Loucy (cell line): Measurements from ENCODE around the gene CAPN10.
"Not testable (repeated sequence)": the region's sequence is repeated elsewhere in the genome, so short reads cannot be mapped to it uniquely, and the experiment has no call there.

ENCODE experiments used
- H2AFZ ChIP-seq: fragments of 200-600 bp; sonication (generic); 2 replicates; pipeline ENCODE4 v1.6.0; 2016; ENCODE audit warnings: antibody characterized with exemption, mild to moderate bottlenecking, low read length, moderate library complexity
- H3F3A ChIP-seq: fragments of 200-600 bp; 2 replicates; pipeline ENCODE4 v1.6.0; 2016; ENCODE audit warnings: antibody characterized with exemption, low read depth, mild to moderate bottlenecking
- H3K27me3 ChIP-seq: fragments of 200-600 bp; sonication (generic); 2 replicates; pipeline ENCODE4 v1.6.1; 2014; ENCODE audit warnings: low read length, mild to moderate bottlenecking; ENCODE audit not compliant: insufficient read depth, poor library complexity, severe bottlenecking
- H3K36me3 ChIP-seq: fragments of 200-600 bp; sonication (generic); 2 replicates; pipeline ENCODE4 v1.6.1; 2016; ENCODE audit warnings: low read length; ENCODE audit not compliant: insufficient read depth
- H3K4me1 ChIP-seq: fragments of 200-600 bp; sonication (generic); 2 replicates; pipeline ENCODE4 v1.5.1; 2014; ENCODE audit warnings: low read length, mild to moderate bottlenecking; ENCODE audit not compliant: insufficient read depth, poor library complexity, severe bottlenecking
- H3K4me2 ChIP-seq: fragments of 200-600 bp; sonication (generic); 2 replicates; pipeline ENCODE4 v1.6.0; 2014; ENCODE audit warnings: antibody characterized with exemption, low read length, low read depth, mild to moderate bottlenecking; ENCODE audit not compliant: poor library complexity, severe bottlenecking
- H3K4me3 ChIP-seq: fragments of 200-600 bp; sonication (generic); 2 replicates; pipeline ENCODE4 v1.5.1; 2014; ENCODE audit warnings: low read length, mild to moderate bottlenecking, mixed read lengths; ENCODE audit not compliant: poor library complexity, severe bottlenecking
- H3K79me2 ChIP-seq: fragments of 200-600 bp; sonication (generic); 2 replicates; pipeline ENCODE4 v1.6.1; 2014; ENCODE audit warnings: low read length; ENCODE audit not compliant: insufficient read depth
- H3K9ac ChIP-seq: fragments of 200-600 bp; sonication (generic); 2 replicates; pipeline ENCODE4 v1.6.0; 2014; ENCODE audit warnings: mild to moderate bottlenecking, low read depth, low read length, moderate library complexity; ENCODE audit not compliant: poor library complexity, severe bottlenecking
- H3K9me2 ChIP-seq: fragments of 200-600 bp; sonication (generic); replicated peaks from 2 replicates; pipeline ENCODE4 v1.6.1; 2016; ENCODE audit warnings: low read depth, low read length, mixed read lengths
- H3K9me3 ChIP-seq: fragments of 200-600 bp; sonication (generic); 2 replicates; pipeline ENCODE4 v1.6.1; 2014; ENCODE audit warnings: mild to moderate bottlenecking, antibody characterized with exemption, low read length, low read depth; ENCODE audit not compliant: insufficient read depth
- H4K20me1 ChIP-seq: fragments of 200-600 bp; sonication (generic); 2 replicates; pipeline ENCODE4 v1.6.0; 2014; ENCODE audit warnings: antibody characterized with exemption, low read length, mild to moderate bottlenecking; ENCODE audit not compliant: insufficient read depth, poor library complexity, severe bottlenecking
- EZH2phosphoT487 ChIP-seq: fragments of 200-600 bp; IDR thresholded peaks from 2 replicates; pipeline ENCODE4 v1.6.1; 2018; ENCODE audit warnings: antibody characterized with exemption, mild to moderate bottlenecking, moderate library complexity, borderline replicate concordance
- TF ChIP-seq, protein P1 (sequence below): fragments of 200-600 bp; sonication (generic); conservative IDR thresholded peaks from 2 replicates; pipeline ENCODE4 v1.5.1; 2014; ENCODE audit warnings: mild to moderate bottlenecking, antibody characterized with exemption, low read length

The CAPN10 gene

DNA sequence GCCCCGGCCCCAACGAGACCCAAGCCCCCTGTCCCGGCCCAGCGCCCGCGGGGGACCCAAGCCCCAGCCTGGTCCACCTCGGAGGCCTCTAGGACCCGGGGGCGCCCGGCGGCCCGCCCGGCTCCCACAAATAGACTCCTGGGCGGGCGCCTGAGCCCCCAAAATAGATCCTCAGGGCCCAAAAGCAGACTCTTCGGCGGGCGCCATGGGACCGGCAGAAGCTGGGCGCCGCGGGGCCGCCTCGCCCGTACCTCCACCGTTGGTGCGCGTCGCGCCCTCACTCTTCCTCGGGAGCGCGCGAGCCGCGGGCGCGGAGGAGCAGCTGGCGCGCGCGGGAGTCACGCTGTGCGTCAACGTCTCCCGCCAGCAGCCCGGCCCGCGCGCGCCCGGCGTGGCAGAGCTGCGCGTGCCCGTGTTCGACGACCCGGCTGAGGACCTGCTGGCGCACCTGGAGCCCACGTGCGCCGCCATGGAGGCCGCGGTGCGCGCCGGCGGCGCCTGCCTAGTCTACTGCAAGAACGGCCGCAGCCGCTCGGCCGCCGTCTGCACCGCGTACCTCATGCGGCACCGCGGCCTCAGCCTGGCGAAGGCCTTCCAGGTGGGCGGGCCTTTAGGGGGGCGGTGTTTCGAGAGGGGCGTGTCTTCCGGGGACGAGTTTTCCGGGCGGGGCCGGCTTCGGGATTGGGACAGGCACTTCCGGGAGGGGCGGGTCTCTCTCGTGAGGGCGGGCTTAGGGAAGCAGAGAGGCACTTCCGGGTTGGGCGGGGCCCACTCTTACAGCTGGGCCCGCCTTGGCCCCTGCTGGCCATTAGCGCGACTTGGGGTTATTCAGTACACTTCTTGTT is 25.8 kb upstream of the CAPN10 start:
- peak overlapping the region; percentile 89 for H3K4me2 ChIP-seq
- no peaks in the 10 kb centered on the region for H3K9me3 ChIP-seq
- peak overlapping the region; percentile 63 for H2AFZ ChIP-seq
- TF ChIP-seq, protein P1, sequence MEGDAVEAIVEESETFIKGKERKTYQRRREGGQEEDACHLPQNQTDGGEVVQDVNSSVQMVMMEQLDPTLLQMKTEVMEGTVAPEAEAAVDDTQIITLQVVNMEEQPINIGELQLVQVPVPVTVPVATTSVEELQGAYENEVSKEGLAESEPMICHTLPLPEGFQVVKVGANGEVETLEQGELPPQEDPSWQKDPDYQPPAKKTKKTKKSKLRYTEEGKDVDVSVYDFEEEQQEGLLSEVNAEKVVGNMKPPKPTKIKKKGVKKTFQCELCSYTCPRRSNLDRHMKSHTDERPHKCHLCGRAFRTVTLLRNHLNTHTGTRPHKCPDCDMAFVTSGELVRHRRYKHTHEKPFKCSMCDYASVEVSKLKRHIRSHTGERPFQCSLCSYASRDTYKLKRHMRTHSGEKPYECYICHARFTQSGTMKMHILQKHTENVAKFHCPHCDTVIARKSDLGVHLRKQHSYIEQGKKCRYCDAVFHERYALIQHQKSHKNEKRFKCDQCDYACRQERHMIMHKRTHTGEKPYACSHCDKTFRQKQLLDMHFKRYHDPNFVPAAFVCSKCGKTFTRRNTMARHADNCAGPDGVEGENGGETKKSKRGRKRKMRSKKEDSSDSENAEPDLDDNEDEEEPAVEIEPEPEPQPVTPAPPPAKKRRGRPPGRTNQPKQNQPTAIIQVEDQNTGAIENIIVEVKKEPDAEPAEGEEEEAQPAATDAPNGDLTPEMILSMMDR: 0 out of 2 replicates have a peak, but pooled peaks have one; percentile 18
- no peak for TF ChIP-seq EZH2phosphoT487
- peaks cover 47% of the 10 kb centered on the region for H3K4me1 ChIP-seq
- peak overlapping the region; percentile 87 for H3K4me3 ChIP-seq
- no peaks in the 10 kb centered on the region for H3K9me2 ChIP-seq
- no peaks in the 10 kb centered on the region for H3F3A ChIP-seq
- peaks cover 25% of the 10 kb centered on the region for H4K20me1 ChIP-seq
- H3K27me3 ChIP-seq: no peaks in the 10 kb centered on the region
- peak overlapping the region; percentile 98 for H3K9ac ChIP-seq
- peaks cover 76% of the 10 kb centered on the region for H3K79me2 ChIP-seq
- H3K36me3 ChIP-seq: peaks cover 4% of the 10 kb centered on the region; the same call in 1 of the 2 replicates

DNA sequence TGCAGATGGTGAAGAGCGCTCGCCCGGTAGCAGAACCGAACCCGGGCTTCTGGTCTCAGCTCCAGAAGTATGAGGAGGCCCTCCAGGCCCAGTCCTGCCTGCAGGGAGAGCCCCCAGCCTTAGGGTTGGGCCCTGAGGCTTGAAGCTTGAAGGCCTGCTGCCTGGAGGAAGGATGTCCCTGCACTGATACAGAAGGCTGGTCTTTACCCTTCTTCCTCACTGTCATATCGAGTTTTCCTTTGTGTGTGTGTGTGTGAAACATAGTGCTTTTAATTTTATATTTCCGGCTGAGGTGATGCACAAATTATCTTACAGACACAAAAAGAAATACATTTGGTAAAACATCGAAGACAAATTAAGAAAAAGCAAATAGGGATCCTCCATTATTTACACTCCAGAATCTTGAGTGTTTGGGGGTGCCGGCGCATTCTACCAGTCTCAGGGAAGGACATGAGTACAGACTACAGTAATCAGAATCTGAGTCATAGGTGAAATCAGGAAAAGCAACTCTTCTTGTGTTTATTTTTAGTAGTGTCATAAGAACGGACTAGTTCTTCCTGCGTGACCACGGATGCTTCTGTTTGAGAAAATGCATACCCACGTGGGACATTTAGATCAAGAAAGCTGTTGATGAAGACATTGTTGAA is 25.1 kb upstream of the CAPN10 start:
- Histone ChIP-seq H3K27me3 (no peaks in the 10 kb centered on the region), H3K4me2 (peak overlapping the region; percentile 85), H3K4me3 (peak overlapping the region; percentile 87), H3K4me1 (peaks cover 47% of the 10 kb centered on the region), H3K9me2 (no peaks in the 10 kb centered on the region), H3K9me3 (no peaks in the 10 kb centered on the region), H2AFZ (no peak overlapping the region), H3K79me2 (peaks cover 68% of the 10 kb centered on the region), H3K36me3 (peaks cover 4% of the 10 kb centered on the region; the same call in 1 of the 2 replicates), H3K9ac (peak overlapping the region; percentile 98), H4K20me1 (peaks cover 25% of the 10 kb centered on the region), H3F3A (no peaks in the 10 kb centered on the region)
- TF ChIP-seq EZH2phosphoT487: no peak
- TF ChIP-seq, protein P1: no peak

DNA sequence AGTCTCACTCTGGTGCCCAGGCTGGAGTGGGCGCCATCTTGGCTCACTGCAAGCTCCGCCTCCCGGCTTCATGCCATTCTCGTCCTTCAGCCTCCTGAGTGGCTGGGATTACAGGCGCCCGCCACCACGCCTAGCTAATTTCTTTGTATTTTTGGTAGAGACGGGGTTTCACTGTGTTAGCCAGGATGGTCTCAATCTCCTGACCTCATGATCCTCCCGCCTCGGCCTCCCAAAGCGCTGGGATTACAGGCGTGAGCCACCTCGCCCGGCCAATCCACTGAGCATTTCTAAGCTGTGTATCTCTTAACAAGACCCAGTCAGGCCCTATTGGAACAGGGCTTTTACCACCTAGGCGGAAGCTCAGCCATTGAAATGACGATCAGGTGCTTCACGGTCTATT is 23.3 kb upstream of the CAPN10 start:
- Histone ChIP-seq H4K20me1 (peaks cover 18% of the 10 kb centered on the region), H3K79me2 (peaks cover 62% of the 10 kb centered on the region), H3K4me1 (peaks cover 58% of the 10 kb centered on the region)
- not testable (repeated sequence) for H3K4me2 ChIP-seq, H3K9ac ChIP-seq, H3K9me3 ChIP-seq, H3K9me2 ChIP-seq, H2AFZ ChIP-seq, H3K4me3 ChIP-seq, H3K36me3 ChIP-seq, H3K27me3 ChIP-seq, H3F3A ChIP-seq
